Measurements from ENCODE around the gene MARCO. TPM values are rescaled to one million over a fixed set of nuclear protein-coding genes. Genes with fewer than 3 reads are reported as not detected.
A peak's percentile ranks its signal among the peaks of the same experiment; 100 is the strongest.

The MARCO gene
- total RNA-seq, 1 donor from 2014 or later = 0.33 TPM

- Histone ChIP-seq H3K4me3 (ENCODE audit: low read depth, low read length) (no peak overlapping the region), H3K27me3 (ENCODE audit: control insufficient read depth, insufficient read depth, low read length) (no peaks in the 10 kb centered on the region), H3K36me3 (ENCODE audit: control insufficient read depth, insufficient read depth, low read length) (no peaks in the 10 kb centered on the region)
- peak; percentile 61 for DNase-seq (ENCODE audit: low read depth)
- TF ChIP-seq CTCF (IDR thresholded peaks at IDR 0.05; ENCODE audit: insufficient read depth, low read length, poor library complexity, severe bottlenecking) = no peak
Observed at GRCh38 chr2:119005051-119005450, 63.1 kb downstream of the MARCO start.

GRCh38 chr2:119005555-119005954 is 63.6 kb downstream of the MARCO start:
- DNase-seq (ENCODE audit: low read depth) = no peak
- peaks cover 5% of the 10 kb centered on the region for H3K27me3 ChIP-seq (ENCODE audit: control insufficient read depth, insufficient read depth, low read length)

GRCh38 chr2:119006441-119006840 is 64.4 kb downstream of the MARCO start:
- no peak for DNase-seq (ENCODE audit: low read depth)
- no peak overlapping the region for H3K4me3 ChIP-seq (ENCODE audit: low read depth, low read length)
- H3K36me3 ChIP-seq (ENCODE audit: control insufficient read depth, insufficient read depth, low read length) = no peaks in the 10 kb centered on the region
- peaks cover 12% of the 10 kb centered on the region for H3K27me3 ChIP-seq (ENCODE audit: control insufficient read depth, insufficient read depth, low read length)
- TF ChIP-seq CTCF (IDR thresholded peaks at IDR 0.05; ENCODE audit: insufficient read depth, low read length, poor library complexity, severe bottlenecking) = no peak

More at GRCh38 chr2:119005555-119005954, 63.6 kb downstream of the MARCO start:
- Histone ChIP-seq H3K36me3 (ENCODE audit: control insufficient read depth, insufficient read depth, low read length) (no peaks in the 10 kb centered on the region), H3K4me3 (ENCODE audit: low read depth, low read length) (no peak overlapping the region)
- TF ChIP-seq CTCF (IDR thresholded peaks at IDR 0.05; ENCODE audit: insufficient read depth, low read length, poor library complexity, severe bottlenecking) = no peak

- peaks cover 17% of the 10 kb centered on the region for H3K27me3 ChIP-seq (ENCODE audit: control insufficient read depth, insufficient read depth, low read length)
- no peak for TF ChIP-seq CTCF (IDR thresholded peaks at IDR 0.05; ENCODE audit: insufficient read depth, low read length, poor library complexity, severe bottlenecking)
- H3K36me3 ChIP-seq (ENCODE audit: control insufficient read depth, insufficient read depth, low read length) = no peaks in the 10 kb centered on the region
- no peak overlapping the region for H3K4me3 ChIP-seq (ENCODE audit: low read depth, low read length)
- no peak for DNase-seq (ENCODE audit: low read depth)
Observed at GRCh38 chr2:119008108-119008507, 66.1 kb downstream of the MARCO start.

GRCh38 chr2:119009110-119009509 is 67.1 kb downstream of the MARCO start:
- H3K4me3 ChIP-seq (ENCODE audit: low read depth, low read length) = no peak overlapping the region
- H3K27me3 ChIP-seq (ENCODE audit: control insufficient read depth, insufficient read depth, low read length) = peaks cover 17% of the 10 kb centered on the region
- H3K36me3 ChIP-seq (ENCODE audit: control insufficient read depth, insufficient read depth, low read length) = no peaks in the 10 kb centered on the region
- no peak for TF ChIP-seq CTCF (IDR thresholded peaks at IDR 0.05; ENCODE audit: insufficient read depth, low read length, poor library complexity, severe bottlenecking)
- DNase-seq (ENCODE audit: low read depth) = no peak

- no peak for TF ChIP-seq CTCF (IDR thresholded peaks at IDR 0.05; ENCODE audit: insufficient read depth, low read length, poor library complexity, severe bottlenecking)
- no peak for DNase-seq (ENCODE audit: low read depth)
- no peak overlapping the region for H3K4me3 ChIP-seq (ENCODE audit: low read depth, low read length)
- peaks cover 17% of the 10 kb centered on the region for H3K27me3 ChIP-seq (ENCODE audit: control insufficient read depth, insufficient read depth, low read length)
- H3K36me3 ChIP-seq (ENCODE audit: control insufficient read depth, insufficient read depth, low read length) = no peaks in the 10 kb centered on the region
Observed at GRCh38 chr2:119010336-119010735, 68.3 kb downstream of the MARCO start.

All from kidney epithelial cell (primary cell).